AG04449 (cell line): ENCODE data around the gene SLC22A14.

ENCODE experiments used
- CTCF ChIA-PET: fragments of 350-600 bp; formaldehyde crosslinking; extraction: SDS; loops from one replicate; lab custom pipeline; 2021; ENCODE audit warnings: antibody characterized with exemption; lab: Yijun Ruan, JAX
- POLR2A ChIA-PET: fragments of 400-600, 350-600 bp; formaldehyde crosslinking; extraction: SDS; loops from one replicate; lab custom pipeline; 2020; ENCODE audit warnings: antibody characterized with exemption, inconsistent platforms; lab: Yijun Ruan, JAX
- DNase-seq: peaks from one replicate; pipeline ENCODE4 v3.0.0-alpha.2; 2010; ENCODE audit warnings: low read depth, low spot score
- H3K4me3 ChIP-seq: 2 replicates; pipeline ENCODE4 v1.5.1; 2011; ENCODE audit warnings: low read depth, mild to moderate bottlenecking, control low read depth, low read length
- TF ChIP-seq, protein P1 (sequence below): IDR thresholded peaks from one replicate; pipeline ENCODE4 v1.5.1; 2011; ENCODE audit warnings: mild to moderate bottlenecking, moderate library complexity, low read length, control low read depth, inconsistent platforms; ENCODE audit not compliant: insufficient read depth; ENCODE audit errors: missing control alignments

SLC22A14 gene

DNA sequence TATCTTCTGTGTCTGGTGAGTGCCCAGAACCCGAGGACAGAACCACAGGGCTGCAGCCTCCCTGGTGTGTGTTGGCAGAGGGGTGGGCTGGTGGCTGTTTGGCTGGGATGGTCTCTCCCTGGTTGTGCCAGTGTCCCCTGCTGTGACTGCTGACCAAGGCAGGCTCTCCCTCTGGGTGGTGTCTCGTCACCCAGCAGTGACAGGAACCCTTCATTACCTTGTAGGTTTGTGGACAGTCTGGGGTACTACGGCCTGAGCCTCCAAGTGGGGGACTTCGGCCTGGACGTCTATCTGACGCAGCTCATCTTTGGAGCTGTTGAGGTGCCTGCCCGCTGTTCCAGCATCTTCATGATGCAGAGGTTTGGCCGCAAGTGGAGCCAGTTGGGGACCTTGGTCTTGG is 6.4 kb upstream of the SLC22A14 start:
- no peak overlapping the region for H3K4me3 ChIP-seq
- CTCF ChIA-PET: no interaction called here
- TF ChIP-seq, protein P1, sequence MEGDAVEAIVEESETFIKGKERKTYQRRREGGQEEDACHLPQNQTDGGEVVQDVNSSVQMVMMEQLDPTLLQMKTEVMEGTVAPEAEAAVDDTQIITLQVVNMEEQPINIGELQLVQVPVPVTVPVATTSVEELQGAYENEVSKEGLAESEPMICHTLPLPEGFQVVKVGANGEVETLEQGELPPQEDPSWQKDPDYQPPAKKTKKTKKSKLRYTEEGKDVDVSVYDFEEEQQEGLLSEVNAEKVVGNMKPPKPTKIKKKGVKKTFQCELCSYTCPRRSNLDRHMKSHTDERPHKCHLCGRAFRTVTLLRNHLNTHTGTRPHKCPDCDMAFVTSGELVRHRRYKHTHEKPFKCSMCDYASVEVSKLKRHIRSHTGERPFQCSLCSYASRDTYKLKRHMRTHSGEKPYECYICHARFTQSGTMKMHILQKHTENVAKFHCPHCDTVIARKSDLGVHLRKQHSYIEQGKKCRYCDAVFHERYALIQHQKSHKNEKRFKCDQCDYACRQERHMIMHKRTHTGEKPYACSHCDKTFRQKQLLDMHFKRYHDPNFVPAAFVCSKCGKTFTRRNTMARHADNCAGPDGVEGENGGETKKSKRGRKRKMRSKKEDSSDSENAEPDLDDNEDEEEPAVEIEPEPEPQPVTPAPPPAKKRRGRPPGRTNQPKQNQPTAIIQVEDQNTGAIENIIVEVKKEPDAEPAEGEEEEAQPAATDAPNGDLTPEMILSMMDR: no peak
- DNase-seq: no peak
- POLR2A ChIA-PET: interaction anchor here (0.6 kb wide), 1 partner anchor 11 kb away, joined by 3 read pairs; no protein-coding TSS in a partner anchor

DNA sequence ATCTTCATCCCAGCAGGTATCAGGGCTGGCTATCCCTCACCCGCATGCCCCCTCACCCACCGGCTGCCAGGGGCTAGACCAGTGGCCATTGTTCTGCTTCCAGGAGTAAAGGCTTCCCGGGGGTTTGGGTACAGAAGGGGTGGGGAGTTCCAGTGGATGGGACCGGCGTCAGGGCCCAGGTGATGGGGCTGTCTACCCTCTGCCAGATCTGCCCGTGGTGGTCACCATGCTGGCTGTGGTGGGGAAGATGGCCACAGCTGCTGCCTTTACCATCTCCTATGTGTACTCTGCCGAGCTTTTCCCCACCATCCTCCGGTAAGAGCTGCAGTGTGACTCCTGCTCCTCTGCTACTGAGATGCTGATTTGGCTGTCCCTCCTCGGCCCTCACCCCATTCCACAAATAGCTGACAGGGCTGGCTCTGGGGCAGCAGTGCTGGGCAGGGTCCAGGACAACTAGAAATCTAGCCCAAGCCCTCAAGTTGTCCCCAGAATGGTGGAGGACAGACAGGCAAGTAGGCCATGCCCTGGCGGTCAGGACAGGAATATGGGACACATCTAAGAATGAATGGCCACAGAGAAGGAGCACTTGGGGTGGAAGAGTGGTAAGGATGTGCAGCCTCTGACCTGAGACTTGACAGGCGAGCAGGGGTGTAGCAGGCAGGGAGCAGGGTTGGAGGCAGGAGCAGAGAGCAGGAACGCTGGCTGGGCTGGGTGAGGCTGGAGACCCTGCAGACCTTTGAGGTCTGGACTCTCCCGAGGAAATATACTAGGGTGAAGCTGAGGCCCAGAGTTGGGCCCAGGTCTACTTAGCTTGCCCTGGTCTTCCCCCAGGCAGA is 5.8 kb upstream of the SLC22A14 start:
- TF ChIP-seq, protein P1: no peak
- DNase-seq: no peak
- ChIA-PET CTCF (no interaction called here), POLR2A (no interaction called here)
- no peak overlapping the region for H3K4me3 ChIP-seq

GRCh38 chr3:38276917-38277630 is 5.0 kb upstream of the SLC22A14 start:
- ChIA-PET CTCF (no interaction called here), POLR2A (no interaction called here)
- H3K4me3 ChIP-seq: no peak overlapping the region
- DNase-seq: no peak
- TF ChIP-seq, protein P1: no peak

- H3K4me3 ChIP-seq: no peak overlapping the region
- DNase-seq: no peak
- POLR2A ChIA-PET: no interaction called here
- CTCF ChIA-PET: interaction anchor here (1.9 kb wide), 1 partner anchor 68 kb away, joined by 5 read pairs; the partner anchor contains the start of gene XYLB
- TF ChIP-seq, protein P1: no peak
These were observed 3.3 kb upstream of the SLC22A14 start for GRCh38 chr3:38278841-38279240.

GRCh38 chr3:38283810-38284755 is 2.0 kb downstream of the SLC22A14 start:
- TF ChIP-seq, protein P1: no peak
- POLR2A ChIA-PET: no interaction called here
- H3K4me3 ChIP-seq: no peak overlapping the region
- CTCF ChIA-PET: no interaction called here
- DNase-seq: peak; percentile 24
